Fibroblast of peridontal ligament (primary cell): Measurements from ENCODE around the gene PLEKHG7.

Experiments used
- DNase-seq: peaks from one replicate; pipeline ENCODE4 v3.0.0-alpha.2; 2010; ENCODE audit errors: extremely low read depth

The PLEKHG7 gene

DNA sequence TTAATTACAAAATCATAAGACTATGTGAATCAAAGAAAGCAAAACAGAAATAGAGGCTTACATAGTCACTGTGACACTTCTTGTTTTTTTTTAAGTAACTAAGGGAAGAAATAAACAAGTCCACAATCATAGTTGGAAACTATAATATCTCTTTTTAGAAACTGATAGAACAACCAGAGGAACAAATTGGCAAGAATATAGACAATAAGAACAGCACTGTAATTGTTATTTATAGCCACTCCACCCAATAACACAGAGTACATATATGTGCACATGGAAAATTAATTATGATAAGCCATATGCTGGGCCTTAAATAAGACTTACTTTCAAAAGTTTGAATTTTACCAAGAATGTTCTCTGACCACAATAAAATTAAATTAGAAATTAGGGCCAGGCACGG is 101.1 kb downstream of the PLEKHG7 start:
- DNase-seq, result no peak

- DNase-seq, result no peak
Measured at GRCh38 chr12:92810370-92810769, 107.6 kb downstream of the PLEKHG7 start.

- no peak for DNase-seq
Measured at GRCh38 chr12:92814584-92814983, 111.8 kb downstream of the PLEKHG7 start.

GRCh38 chr12:92821142-92821541 is 118.4 kb downstream of the PLEKHG7 start:
- no peak for DNase-seq
